A549 (cell line): ENCODE measurements around the gene STYXL1.

ENCODE experiments used
- CHD4 ChIP-seq: fragments of 200-600 bp; sonication (generic); IDR thresholded peaks from 2 replicates; pipeline ENCODE4 v1.6.1; 2016; ENCODE audit warnings: antibody characterized with exemption, mild to moderate bottlenecking, borderline replicate concordance
- E2F6 ChIP-seq: IDR thresholded peaks from 2 replicates; pipeline ENCODE4 v1.6.1; 2012; ENCODE audit warnings: low read depth, borderline replicate concordance
- ELK1 ChIP-seq: fragments of 150-350 bp; IDR thresholded peaks from 2 replicates; pipeline ENCODE4 v1.6.1; 2014; ENCODE audit warnings: low read depth, mild to moderate bottlenecking, low read length
- EP300 ChIP-seq, 2 experiments: fragments of >200 bp; sonication (Bioruptor Twin); formaldehyde crosslinking; IDR thresholded peaks; 2 replicates in 1 of 2; 3 replicates in 1 of 2; pipeline ENCODE4 v1.6.1; 2016 to 2017
- ESRRA ChIP-seq: fragments of 150-350 bp; IDR thresholded peaks from 2 replicates; pipeline ENCODE4 v1.6.1; 2014; ENCODE audit warnings: mild to moderate bottlenecking, low read length, borderline replicate concordance
- HDAC2 ChIP-seq: fragments of 200-600 bp; sonication (generic); IDR thresholded peaks from 2 replicates; pipeline ENCODE4 v1.6.1; 2016
- POLR2A ChIP-seq: IDR thresholded peaks from 2 replicates; pipeline ENCODE4 v1.6.1; 2012; ENCODE audit warnings: mild to moderate bottlenecking, low read length
- RAD21 ChIP-seq, 2 experiments: fragments of >200 bp in 1 of 2; sonication (Bioruptor Twin) in 1 of 2; formaldehyde crosslinking in 1 of 2; IDR thresholded peaks in 1 of 2; conservative IDR thresholded peaks in 1 of 2; 2 replicates in 1 of 2; 3 replicates in 1 of 2; pipeline ENCODE4 v1.6.1; 2012 to 2018; ENCODE audit warnings: inconsistent platforms in 1 of 2
- RCOR1 ChIP-seq: fragments of 150-350 bp; IDR thresholded peaks from 2 replicates; pipeline ENCODE4 v1.6.1; 2014; ENCODE audit warnings: antibody characterized with exemption, low read length, low read depth
- TF ChIP-seq, protein P1 (sequence below): fragments of >200 bp; sonication (Bioruptor Twin); formaldehyde crosslinking; IDR thresholded peaks from 3 replicates; pipeline ENCODE4 v1.5.1; 2016
- TF ChIP-seq, protein P2 (sequence below): IDR thresholded peaks from 2 replicates; pipeline ENCODE4 v1.6.1; 2012

DNA sequence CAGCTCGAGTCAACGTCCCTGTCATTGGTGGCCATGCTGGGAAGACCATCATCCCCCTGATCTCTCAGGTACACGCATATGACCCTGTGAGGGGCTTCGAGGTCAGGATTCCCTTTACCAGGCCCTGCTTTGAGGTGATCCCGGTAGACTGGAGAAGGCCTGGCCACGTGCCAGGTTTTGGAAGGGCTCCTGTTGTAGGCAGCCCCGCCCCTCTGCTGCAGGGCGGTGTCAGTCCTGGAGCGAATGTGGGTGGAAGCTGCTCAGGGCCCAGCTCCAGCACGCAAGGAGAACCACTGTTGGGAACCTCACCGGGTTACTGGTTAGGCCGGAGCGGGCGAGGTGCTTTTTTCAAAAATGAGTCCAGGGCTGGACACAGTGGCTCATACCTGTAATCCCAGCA is 15.7 kb upstream of the STYXL1 start:
- TF ChIP-seq POLR2A (no peak), RAD21 (conservative IDR thresholded peaks at IDR 0.05 in 1 of 2, IDR thresholded peaks at IDR 0.05 in 1 of 2) (no peak), E2F6 (no peak), ELK1 (no peak), ESRRA (no peak), CHD4 (no peak), HDAC2 (no peak), RCOR1 (no peak), EP300 (IDR thresholded peaks at IDR 0.05) (no peak)
- TF ChIP-seq, protein P1, sequence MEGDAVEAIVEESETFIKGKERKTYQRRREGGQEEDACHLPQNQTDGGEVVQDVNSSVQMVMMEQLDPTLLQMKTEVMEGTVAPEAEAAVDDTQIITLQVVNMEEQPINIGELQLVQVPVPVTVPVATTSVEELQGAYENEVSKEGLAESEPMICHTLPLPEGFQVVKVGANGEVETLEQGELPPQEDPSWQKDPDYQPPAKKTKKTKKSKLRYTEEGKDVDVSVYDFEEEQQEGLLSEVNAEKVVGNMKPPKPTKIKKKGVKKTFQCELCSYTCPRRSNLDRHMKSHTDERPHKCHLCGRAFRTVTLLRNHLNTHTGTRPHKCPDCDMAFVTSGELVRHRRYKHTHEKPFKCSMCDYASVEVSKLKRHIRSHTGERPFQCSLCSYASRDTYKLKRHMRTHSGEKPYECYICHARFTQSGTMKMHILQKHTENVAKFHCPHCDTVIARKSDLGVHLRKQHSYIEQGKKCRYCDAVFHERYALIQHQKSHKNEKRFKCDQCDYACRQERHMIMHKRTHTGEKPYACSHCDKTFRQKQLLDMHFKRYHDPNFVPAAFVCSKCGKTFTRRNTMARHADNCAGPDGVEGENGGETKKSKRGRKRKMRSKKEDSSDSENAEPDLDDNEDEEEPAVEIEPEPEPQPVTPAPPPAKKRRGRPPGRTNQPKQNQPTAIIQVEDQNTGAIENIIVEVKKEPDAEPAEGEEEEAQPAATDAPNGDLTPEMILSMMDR, result no peak
- TF ChIP-seq, protein P2, sequence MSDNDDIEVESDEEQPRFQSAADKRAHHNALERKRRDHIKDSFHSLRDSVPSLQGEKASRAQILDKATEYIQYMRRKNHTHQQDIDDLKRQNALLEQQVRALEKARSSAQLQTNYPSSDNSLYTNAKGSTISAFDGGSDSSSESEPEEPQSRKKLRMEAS, result no peak
